SW 1271 (cell line): ENCODE results near the gene PLK3.
"Not testable (repeated sequence)": the region's sequence is repeated elsewhere in the genome, so short reads cannot be mapped to it uniquely, and the experiment has no call there.

Experiments
- DNase-seq, 2 experiments: peaks; one replicate each; lab custom pipeline; 2025; lab: John Stamatoyannopoulos, UW

The PLK3 gene

DNA sequence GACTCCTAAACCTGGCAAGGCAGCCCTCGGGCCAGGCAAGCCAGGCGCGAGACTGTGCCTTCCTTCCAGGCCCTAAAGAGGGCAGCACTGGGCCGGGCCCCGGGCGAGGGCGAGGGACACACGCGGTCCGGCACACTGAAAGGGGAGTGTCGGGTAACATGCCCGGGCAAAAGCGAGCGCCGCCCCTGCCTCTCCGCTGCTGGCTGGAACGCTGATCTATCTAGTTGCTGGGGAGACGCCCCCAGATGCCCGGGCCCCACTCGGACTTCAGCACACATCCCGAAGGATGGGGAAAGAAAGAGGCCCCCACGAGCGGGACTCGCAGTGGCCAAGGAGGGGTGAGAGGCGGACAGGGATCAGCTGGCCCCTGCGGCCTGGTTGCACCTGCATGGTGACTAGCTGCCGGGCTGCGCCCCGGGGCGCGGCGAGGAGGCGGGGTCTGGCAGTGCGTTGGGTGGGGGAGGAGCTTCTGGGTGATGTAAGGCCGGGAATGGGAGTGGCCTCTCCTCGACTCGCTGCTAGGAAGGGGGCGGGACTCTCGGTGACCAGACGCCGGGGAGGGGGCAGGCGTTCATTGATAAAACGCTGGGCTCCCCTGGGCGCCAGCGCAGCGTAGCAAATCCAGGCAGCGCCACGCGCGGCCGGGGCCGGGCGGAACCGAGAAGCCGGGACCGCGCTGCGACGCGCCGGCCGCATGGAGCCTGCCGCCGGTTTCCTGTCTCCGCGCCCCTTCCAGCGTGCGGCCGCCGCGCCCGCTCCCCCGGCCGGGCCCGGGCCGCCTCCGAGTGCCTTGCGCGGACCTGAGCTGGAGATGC, at the start of gene PLK3:
TSS of gene PLK3 (plus strand) at position 608 of the 815 bp plus-strand sequence. CDS start at position 695, 87 bp downstream.
- DNase-seq: peak; percentile 91 to 93

DNA sequence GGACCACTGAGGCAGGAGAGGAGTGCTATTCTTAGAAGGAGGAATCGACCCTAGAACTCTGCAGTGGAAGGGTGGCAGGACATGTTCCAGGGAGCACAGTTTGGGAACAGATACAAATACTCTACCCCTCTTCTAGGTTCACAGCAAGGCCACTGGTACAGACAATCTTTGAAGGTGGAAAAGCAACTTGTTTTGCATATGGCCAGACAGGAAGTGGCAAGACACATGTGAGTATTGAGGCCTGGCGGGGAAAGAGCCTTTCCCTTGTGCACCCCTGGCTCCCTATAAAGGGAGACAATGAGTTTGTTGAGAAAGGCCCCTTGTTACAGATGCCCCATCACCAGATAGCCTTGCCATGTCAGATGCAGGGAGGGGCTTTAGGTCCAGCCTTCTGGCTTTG, 42.8 kb upstream of the PLK3 start:
- no peak for DNase-seq

DNA sequence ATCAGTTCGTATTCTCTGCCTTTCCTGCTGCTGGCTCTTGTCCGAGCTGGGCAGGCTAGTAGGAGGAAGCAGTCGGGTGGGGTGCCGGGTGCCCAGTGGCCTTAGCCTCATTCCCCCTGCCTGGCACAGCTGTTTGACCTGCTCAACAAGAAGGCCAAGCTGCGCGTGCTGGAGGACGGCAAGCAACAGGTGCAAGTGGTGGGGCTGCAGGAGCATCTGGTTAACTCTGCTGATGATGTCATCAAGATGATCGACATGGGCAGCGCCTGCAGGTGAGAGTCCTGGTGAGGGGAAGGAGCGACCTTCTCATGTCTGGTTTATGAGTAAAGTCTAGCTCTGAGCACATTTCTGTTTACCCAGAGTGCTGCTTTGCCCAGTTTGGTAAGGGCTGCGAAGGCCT, 41.1 kb upstream of the PLK3 start:
- no peak for DNase-seq

DNA sequence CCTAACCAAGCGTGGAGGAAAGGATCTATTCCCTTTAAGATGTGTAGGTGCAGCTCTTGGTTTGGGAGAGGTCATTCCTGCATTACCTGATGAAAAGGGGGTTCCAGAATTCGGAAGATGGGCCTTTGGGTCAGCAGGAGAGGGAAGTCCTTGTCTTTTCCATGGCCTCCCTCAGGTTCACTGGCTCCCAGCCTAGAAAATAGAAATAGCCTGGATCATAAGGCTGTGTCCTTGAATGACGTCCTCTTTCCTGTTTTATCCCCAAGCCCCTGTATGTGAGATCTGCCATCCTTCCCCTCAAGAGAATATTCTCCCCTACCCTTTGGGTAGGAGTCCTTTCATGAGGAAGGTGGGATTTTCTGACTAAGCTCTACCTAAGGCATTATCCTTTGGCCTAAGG, 39.3 kb upstream of the PLK3 start:
- DNase-seq: no peak

DNA sequence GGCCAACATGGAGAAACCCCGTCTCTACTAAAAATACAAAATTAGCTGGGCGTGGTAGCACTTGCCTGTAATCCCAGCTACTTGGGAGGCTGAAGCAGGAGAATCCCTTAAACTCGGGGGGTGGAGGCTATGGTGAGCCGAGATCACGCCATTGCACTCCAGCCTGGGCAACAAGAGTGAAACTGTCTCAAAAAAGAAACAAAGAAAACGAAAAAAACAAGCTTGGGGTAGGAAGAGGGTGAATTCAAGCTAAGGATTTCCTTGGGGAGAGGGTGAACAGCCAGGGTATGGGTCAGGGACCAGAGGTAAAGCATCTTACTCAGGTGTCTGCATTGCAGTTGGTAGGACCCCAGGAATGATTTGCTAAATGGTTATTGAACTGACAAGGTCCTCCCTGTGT, 33.8 kb upstream of the PLK3 start:
- DNase-seq: not testable (repeated sequence)

DNA sequence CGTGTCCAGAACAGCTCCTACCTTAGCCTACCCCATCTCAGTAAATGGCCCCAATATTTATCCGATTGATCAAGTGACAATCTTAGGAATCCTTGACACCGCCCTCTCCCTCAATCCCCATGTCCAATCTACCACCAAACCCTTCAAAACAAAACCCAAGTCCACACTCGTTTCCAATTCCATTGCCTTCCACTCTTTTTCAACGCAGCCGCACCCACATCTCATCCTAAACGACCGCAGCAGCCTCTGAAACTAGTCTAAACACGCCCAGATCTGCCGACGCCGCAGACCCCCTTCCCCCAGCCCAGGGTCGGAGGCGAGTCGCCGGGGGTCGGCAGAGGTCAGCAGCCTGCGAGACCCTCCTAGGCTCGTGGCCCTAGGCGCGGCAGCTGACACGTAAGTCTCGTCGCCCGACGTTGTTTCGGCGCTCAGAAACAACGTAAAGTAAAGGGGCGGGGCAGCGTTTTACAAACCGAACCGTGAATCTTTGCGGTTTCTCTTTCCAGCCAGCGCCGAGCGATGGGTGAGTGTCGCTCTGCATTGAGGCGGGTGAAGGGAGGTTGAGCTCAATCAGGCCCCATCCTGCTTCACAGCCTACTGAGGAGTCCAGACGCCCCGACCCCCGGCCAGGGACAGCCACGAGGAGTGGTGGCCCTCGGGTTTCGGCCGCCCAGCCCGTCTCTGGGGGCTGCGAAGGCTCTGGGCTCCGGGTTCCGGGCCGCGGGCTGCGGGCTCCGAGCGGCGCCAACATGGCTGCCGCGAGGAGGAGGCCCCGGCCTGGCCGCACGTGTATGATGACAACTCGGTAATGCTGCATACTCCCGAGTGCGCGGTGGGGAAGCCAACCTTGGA, 24.9 kb upstream of the PLK3 start, which contains the start of gene RPS8:
TSS of gene RPS8 (plus strand) at position 463 of the 852 bp plus-strand sequence. CDS start at position 520, 57 bp downstream.
- peak; percentile 75 to 83 for DNase-seq

DNA sequence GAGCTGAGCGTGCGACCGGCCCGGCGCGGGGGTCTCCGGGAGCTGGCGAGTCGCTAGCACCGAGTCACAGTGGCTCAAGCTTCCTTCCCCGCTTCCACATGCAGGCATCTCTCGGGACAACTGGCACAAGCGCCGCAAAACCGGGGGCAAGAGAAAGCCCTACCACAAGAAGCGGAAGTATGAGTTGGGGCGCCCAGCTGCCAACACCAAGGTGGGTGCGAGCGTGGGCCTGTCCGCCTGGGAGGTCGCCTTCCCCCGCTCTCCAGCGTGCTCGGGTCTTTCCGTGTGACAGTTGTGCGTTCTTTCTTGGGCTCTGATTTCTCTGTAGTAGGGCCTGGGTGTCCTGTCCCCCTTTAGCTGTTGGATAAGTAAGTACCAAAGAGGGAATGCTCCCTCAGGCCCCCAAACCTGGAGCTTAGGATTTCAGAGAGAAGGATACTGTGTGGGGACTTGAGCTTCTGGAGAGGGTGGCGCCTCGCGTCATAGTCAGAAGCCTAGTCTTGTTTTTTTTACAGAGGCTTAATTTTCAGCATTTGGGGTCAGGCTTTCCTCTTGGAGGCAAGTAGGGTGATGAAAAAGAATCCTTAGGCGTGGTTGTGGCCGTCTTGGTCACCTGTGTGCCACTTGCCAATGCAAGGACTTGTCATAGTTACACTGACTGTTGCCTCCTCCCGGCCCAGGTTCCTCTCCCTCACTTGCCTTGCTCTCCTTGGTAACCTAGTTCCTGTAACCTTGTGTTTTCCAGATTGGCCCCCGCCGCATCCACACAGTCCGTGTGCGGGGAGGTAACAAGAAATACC, 24.0 kb upstream of the PLK3 start:
- no peak for DNase-seq

DNA sequence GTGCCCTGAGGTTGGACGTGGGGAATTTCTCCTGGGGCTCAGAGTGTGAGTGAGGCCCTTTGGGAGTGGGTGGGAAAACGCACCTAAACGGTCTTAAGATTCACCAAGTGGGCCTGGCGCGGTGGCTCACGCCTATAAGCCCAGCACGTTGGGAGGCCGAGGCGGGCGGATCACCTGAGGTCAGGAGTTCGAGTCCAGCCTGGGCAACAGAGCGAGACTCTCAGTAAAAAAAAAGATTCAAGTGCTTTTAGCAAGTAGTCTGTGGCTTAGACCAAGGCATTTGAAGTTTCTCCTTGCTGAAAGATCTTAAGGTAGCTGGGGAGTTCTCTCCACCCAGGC, 23.5 kb upstream of the PLK3 start:
- no peak for DNase-seq

DNA sequence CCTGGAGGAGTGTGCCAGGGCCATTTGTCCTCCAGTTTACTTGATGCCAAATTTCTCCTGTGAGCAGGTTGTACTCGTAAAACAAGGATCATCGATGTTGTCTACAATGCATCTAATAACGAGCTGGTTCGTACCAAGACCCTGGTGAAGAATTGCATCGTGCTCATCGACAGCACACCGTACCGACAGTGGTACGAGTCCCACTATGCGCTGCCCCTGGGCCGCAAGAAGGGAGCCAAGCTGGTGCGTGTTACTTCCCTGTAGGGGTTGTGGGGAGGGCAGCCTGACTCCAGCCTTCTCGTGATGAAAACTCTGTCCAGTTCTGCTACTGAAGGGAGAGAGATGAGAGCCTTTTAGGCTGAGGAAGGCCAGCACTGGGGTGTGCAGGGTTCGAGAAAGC, 22.6 kb upstream of the PLK3 start:
- DNase-seq: no peak

DNA sequence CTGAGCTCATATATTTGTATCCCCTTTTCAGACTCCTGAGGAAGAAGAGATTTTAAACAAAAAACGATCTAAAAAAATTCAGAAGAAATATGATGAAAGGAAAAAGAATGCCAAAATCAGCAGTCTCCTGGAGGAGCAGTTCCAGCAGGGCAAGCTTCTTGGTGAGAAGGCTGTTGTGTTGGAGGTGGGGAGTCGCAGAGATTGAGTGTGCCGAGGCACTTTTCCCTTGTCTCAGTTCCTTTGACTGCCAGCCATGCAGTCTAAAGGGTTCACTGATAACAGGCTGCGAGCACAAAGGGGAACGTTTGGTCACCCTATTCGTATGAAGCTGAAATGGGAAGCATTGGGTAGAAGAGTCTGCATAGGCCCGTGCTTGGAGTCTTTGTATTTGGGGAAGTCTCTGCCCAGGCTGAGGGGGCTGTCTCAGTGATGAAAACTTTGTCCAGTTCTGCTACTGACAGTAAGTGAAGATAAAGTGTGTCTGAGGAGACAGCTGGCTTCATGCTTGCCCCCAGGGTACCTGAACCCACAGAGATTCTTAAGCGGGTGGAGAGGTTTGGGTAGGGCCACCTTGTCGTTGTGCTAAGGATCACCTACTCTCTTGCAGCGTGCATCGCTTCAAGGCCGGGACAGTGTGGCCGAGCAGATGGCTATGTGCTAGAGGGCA, 22.1 kb upstream of the PLK3 start:
- no peak for DNase-seq

DNA sequence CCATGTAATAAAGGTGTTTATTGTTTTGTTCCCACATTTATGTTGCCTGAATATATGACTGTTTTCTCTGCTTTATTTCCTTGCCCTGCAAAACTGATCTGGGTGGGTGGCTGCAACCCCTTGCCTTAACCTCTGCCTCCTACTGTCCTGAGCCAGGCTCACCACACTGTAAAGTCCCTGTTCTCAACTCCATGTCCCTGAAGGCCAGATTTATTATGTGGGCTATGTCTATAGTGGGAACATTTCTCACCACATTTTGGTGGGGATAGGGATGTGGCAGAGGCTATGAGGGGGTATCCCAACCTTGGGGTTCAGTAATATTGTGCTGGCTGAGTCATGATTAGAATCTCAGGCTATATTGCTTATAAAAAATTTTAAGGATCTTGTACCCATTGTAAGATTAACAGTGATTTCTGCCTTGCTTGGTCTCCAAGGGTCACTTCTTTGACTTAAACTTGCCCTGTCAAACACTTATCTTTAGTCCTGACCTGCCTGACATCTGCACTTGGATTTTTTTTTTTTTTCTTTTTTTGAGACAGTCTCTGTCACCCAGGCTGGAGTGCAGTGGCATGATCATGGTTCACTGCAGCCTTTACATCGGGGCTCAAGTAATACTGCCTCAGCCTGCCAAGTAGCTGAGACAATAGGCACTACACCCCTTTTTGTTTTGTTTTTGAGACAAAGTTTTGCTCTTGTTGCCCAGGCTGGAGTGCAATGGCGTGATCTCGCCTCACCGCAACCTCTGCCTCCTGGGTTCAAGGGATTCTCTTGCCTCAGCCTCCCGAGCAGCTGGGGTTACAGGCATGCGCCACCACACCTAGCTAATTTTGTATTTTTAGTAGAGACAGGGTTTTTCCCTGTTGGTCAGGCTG, 21.2 kb upstream of the PLK3 start:
- no peak for DNase-seq

DNA sequence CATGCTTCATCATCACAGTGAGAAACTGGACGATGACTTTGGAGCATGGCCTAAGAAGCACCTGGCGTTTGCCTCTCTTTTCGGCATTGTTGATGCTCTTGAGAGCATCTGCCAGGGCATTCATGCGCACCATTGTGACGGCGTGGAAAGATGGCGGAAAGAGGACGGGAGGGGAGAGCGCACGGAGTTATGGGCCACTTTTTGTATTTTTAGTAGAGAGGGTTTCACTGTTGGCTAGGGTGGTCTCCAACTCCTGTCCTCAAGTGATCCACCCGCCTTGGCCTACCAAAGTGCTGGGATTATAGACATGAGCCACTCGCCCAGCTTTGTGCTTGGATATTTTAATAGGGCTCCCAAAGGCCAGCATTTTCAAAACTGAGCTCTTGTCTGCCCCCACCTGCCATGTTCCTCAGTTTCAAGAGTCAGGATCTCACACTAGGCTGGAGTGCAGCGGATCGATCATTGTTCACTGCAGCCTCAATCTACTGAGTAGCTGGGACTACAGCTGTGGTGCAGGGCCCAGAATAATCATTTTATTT, 19.5 kb upstream of the PLK3 start:
- no peak for DNase-seq

DNA sequence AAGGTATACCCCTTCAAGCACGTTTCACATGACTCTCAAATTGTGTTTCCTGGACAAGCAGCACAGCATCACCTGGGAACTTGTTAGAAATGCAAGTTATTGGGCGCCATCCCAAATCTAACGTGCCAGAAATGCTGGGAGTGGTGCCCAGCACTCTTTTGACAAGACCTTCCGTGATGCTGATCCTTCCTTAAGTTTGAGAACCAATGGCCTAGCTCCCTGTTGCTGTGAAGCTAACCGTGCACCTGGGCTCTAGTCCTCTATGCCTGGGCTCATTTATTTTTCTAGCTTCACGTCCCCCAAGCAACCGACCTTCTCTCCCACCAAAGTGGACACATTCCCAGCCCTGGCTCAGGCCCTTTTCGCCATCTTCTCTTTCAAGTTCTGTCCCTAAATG, 16.5 kb upstream of the PLK3 start:
- no peak for DNase-seq

DNA sequence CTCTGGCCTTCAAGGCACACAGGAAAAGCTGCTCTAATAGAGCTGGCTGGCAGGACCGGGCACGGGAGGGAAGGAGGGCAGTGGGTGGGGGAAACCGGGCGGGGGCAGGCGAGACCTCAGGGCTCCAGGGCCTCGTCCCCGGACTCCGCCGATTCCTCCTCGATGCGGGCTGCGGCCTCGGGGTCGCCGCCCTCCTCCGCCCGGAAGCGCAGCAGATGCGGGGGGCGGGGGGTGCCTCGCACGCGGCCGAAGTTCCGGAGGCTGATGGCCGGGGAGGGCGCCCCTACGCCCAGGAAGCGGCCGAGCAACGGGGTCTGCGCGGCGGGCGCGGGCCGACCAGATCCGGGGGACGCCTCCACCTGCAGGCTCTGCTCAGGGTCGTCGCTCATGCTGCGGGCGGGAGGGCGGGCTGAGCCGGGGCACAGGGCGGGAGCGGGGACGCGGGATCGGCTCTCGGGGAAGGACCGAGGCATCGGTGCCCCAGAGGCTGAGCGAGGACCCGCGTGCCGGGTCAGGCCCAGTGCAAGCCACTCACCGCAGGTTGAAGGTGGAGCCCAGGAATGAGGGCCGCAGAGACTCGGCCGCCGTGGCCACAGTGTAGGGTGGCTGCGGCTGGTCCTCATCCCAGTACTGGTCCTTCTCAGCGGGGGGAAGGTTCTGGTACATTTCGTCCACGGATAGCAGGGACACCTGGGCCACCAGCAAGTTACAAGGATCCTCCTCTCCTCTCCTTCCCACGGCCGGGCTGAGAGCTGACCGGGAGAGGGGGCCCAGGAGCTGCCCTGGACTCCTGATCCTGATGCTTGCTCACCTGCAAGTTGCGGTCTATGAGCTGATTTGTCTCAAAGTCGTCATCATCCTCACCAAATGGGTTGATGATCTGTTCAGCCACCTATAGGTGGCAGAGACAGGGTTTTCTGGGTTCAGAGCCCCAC, 15.8 kb upstream of the PLK3 start:
- DNase-seq: no peak

DNA sequence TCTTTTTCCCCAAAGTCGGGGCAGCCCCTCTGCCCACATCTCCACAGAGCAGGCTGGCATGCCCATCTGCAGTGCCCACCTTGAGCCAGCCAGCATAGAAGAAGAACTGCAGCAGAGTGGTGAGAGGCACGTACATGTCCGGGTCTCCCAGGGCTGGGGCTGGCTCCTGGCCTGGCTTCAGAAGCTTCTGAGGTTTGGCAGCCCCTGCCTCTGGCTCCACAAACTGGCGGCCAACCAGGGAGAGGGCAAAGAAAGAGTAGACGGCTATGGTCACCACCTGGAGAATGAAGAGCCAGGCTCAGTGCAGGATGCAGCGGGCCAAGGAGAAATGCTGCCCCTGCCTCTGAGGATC, 15.2 kb upstream of the PLK3 start:
- no peak for DNase-seq

DNA sequence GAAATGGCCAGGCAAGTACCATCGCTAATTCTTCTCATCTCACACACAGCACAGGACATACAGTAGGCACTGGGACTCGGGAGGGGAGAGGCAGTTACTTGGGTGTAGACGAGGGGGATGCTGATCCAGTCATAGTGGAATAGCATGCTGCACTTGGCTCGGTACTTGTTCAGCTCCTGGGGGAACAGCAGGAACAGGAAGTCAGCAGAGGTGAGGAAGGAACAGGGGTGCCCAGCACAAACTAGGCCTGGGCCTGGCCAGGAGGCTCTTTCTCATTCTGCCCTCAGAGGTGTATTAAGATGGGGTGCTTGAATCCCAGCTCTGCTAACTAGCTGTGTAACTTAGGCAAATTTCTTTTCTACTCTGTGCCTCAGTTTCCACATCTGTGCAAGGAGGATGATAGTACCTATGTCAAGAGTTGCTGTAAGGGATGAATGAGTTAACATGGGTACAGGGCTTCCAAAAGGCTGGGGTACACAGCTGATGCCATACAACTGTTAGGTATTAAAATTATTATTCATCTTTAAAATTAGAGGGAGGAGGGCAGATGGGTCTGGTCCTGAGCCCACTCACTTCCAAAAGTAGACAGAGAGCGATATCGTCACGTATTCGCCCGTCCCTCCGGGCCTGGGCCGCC, 14.6 kb upstream of the PLK3 start:
- DNase-seq: no peak

DNA sequence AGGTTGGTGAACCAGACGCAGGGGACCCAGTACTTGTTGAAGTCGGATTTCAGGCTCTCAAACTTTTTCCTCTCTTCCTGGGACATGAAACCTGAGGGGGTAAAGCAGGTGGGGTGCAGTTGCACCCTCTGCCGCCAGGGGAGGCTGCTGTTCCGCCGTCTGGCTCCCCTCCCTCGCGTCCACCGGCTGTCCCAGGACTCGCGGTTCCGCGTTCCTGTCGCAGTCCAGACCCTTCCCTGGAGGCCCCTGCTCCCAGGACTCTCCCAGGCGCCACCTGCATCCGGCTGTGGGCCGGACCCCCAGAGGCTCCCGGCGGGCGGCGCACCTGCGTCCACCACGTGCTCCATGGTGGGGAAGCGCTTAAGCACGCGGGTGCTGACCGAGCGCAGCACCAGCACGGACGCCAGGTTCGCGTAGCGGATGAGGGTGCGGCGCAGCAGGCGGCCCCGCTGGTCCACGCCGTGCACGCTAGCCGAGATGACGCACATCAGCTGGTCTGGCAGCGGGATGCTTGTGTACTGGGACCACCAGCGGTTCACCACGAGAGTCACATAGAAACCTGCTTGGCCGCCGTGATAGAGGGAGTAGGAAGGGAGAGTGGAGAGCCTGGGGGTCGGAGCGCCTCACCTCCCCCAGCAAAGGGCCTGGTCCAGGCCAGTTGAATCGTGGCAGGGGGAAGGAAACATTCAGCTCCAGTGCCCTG, 13.9 kb upstream of the PLK3 start:
- DNase-seq: no peak

DNA sequence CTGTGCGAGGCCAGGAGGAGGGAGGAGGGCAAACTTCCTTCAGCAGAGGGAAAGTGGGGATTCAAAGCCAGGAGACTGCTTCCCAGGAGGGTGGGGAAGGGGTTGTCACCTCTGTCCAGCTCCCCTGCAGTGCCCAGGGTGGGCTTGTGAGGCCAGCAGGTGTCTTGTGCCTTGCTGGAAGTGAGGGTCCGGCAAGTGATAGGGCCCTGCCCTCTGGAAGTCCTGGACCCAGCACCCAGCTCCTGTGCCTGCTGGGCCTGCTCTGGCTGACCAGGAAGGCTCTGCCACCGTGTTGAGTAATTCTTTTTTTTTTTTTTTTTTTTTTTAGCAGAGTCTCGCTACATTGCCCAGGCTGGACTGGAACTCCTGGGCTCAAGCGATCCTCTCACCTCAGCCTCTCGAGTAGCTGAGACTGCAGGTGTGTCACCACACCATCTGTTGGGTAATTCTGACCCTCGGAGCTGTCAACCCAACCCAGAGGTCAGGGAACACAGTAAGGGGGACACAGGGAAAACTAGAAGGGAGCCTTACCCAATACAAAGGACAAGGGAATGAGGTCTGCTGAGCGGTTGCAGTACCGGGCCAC, 13.2 kb upstream of the PLK3 start:
- no peak for DNase-seq
